Activated naive CD4-positive, alpha-beta T cell treated with anti-CD3 and anti-CD28 coated beads, Interleukin-2, amount 50 U/mL, for 24 hours (primary cell): ENCODE measurements around the gene TBC1D1.
A peak's percentile ranks its signal among the peaks of the same experiment; 100 is the strongest.

ENCODE experiments used
- H3K27ac Mint-ChIP-seq: one replicate; pipeline ENCODE4 v1.8.0; 2021; ENCODE audit warnings: mild to moderate bottlenecking, mixed read lengths
- H3K27me3 Mint-ChIP-seq: one replicate; pipeline ENCODE4 v1.8.0; 2021; ENCODE audit warnings: mixed read lengths
- H3K36me3 Mint-ChIP-seq: one replicate; pipeline ENCODE4 v1.8.0; 2021; ENCODE audit warnings: mixed read lengths
- H3K4me1 Mint-ChIP-seq: one replicate; pipeline ENCODE4 v1.8.0; 2021; ENCODE audit warnings: mixed read lengths
- H3K4me3 Mint-ChIP-seq: one replicate; pipeline ENCODE4 v1.8.0; 2021; ENCODE audit warnings: mild to moderate bottlenecking, mixed read lengths
- H3K9me3 Mint-ChIP-seq: one replicate; pipeline ENCODE4 v1.8.0; 2021; ENCODE audit warnings: mixed read lengths

Gene TBC1D1

GRCh38 chr4:37890801-37891259 lies at the start of gene TBC1D1:
TSS of gene TBC1D1 (plus strand) at chr4:37891084. CDS start at chr4:37902096, 11,012 bp downstream.
- Mint-ChIP-seq H3K4me3 (peak within 1 kb of the TSS; percentile 90), H3K9me3 (no peaks in the 10 kb centered on the region), H3K27me3 (no peaks in the 10 kb centered on the region), H3K4me1 (peaks cover 47% of the 10 kb centered on the region), H3K27ac (peak within 1 kb of the TSS; percentile 88), H3K36me3 (no peaks in the 10 kb centered on the region)

GRCh38 chr4:37844204-37844603 lies 46.7 kb upstream of the TBC1D1 start:
- Mint-ChIP-seq H3K27me3 (no peaks in the 10 kb centered on the region), H3K4me3 (no peak overlapping the region), H3K27ac (no peak overlapping the region), H3K36me3 (peaks cover 15% of the 10 kb centered on the region), H3K4me1 (no peaks in the 10 kb centered on the region), H3K9me3 (no peaks in the 10 kb centered on the region)

GRCh38 chr4:37845201-37845600 lies 45.7 kb upstream of the TBC1D1 start:
- Mint-ChIP-seq H3K27me3 (no peaks in the 10 kb centered on the region), H3K9me3 (no peaks in the 10 kb centered on the region), H3K27ac (no peak overlapping the region), H3K4me1 (no peaks in the 10 kb centered on the region), H3K36me3 (peaks cover 13% of the 10 kb centered on the region), H3K4me3 (no peak overlapping the region)

GRCh38 chr4:37847311-37847884 lies 43.5 kb upstream of the TBC1D1 start:
- H3K27ac Mint-ChIP-seq, result no peak overlapping the region
- H3K4me1 Mint-ChIP-seq, result no peaks in the 10 kb centered on the region
- no peaks in the 10 kb centered on the region for H3K9me3 Mint-ChIP-seq
- no peaks in the 10 kb centered on the region for H3K27me3 Mint-ChIP-seq
- no peak overlapping the region for H3K4me3 Mint-ChIP-seq
- H3K36me3 Mint-ChIP-seq, result peaks cover 15% of the 10 kb centered on the region

- Mint-ChIP-seq H3K27me3 (no peaks in the 10 kb centered on the region), H3K36me3 (peaks cover 12% of the 10 kb centered on the region), H3K4me3 (no peak overlapping the region), H3K27ac (no peak overlapping the region), H3K9me3 (no peaks in the 10 kb centered on the region), H3K4me1 (no peaks in the 10 kb centered on the region)
Measured at GRCh38 chr4:37852376-37852775, 38.5 kb upstream of the TBC1D1 start.

- no peaks in the 10 kb centered on the region for H3K9me3 Mint-ChIP-seq
- H3K36me3 Mint-ChIP-seq, result peaks cover 15% of the 10 kb centered on the region
- H3K4me1 Mint-ChIP-seq, result no peaks in the 10 kb centered on the region
- H3K27me3 Mint-ChIP-seq, result no peaks in the 10 kb centered on the region
- no peak overlapping the region for H3K27ac Mint-ChIP-seq
- H3K4me3 Mint-ChIP-seq, result no peak overlapping the region
Measured at GRCh38 chr4:37858112-37858511, 32.8 kb upstream of the TBC1D1 start.

GRCh38 chr4:37858872-37859271 lies 32.0 kb upstream of the TBC1D1 start:
- H3K4me3 Mint-ChIP-seq, result no peak overlapping the region
- H3K4me1 Mint-ChIP-seq, result no peaks in the 10 kb centered on the region
- H3K27me3 Mint-ChIP-seq, result no peaks in the 10 kb centered on the region
- H3K27ac Mint-ChIP-seq, result no peak overlapping the region
- peaks cover 17% of the 10 kb centered on the region for H3K36me3 Mint-ChIP-seq
- no peaks in the 10 kb centered on the region for H3K9me3 Mint-ChIP-seq

- no peaks in the 10 kb centered on the region for H3K9me3 Mint-ChIP-seq
- peaks cover 12% of the 10 kb centered on the region for H3K36me3 Mint-ChIP-seq
- no peaks in the 10 kb centered on the region for H3K27me3 Mint-ChIP-seq
- H3K27ac Mint-ChIP-seq, result no peak overlapping the region
- H3K4me3 Mint-ChIP-seq, result no peak overlapping the region
- H3K4me1 Mint-ChIP-seq, result no peaks in the 10 kb centered on the region
Measured at GRCh38 chr4:37860266-37860665, 30.6 kb upstream of the TBC1D1 start.

GRCh38 chr4:37862961-37863360 lies 27.9 kb upstream of the TBC1D1 start:
- H3K27me3 Mint-ChIP-seq, result no peaks in the 10 kb centered on the region
- H3K9me3 Mint-ChIP-seq, result no peaks in the 10 kb centered on the region
- H3K27ac Mint-ChIP-seq, result no peak overlapping the region

GRCh38 chr4:37864786-37865185 lies 26.1 kb upstream of the TBC1D1 start:
- H3K27ac Mint-ChIP-seq, result no peak overlapping the region
- H3K4me3 Mint-ChIP-seq, result no peak overlapping the region
- peaks cover 22% of the 10 kb centered on the region for H3K36me3 Mint-ChIP-seq

More at GRCh38 chr4:37862961-37863360, 27.9 kb upstream of the TBC1D1 start:
- no peaks in the 10 kb centered on the region for H3K4me1 Mint-ChIP-seq
- H3K4me3 Mint-ChIP-seq, result no peak overlapping the region
- H3K36me3 Mint-ChIP-seq, result peaks cover 19% of the 10 kb centered on the region

GRCh38 chr4:37865450-37865849 lies 25.4 kb upstream of the TBC1D1 start:
- H3K27ac Mint-ChIP-seq, result no peak overlapping the region

More at GRCh38 chr4:37864786-37865185, 26.1 kb upstream of the TBC1D1 start:
- H3K4me1 Mint-ChIP-seq, result no peaks in the 10 kb centered on the region
- H3K27me3 Mint-ChIP-seq, result no peaks in the 10 kb centered on the region
- no peaks in the 10 kb centered on the region for H3K9me3 Mint-ChIP-seq

GRCh38 chr4:37867102-37867501 lies 23.8 kb upstream of the TBC1D1 start:
- no peak overlapping the region for H3K27ac Mint-ChIP-seq
- no peaks in the 10 kb centered on the region for H3K9me3 Mint-ChIP-seq
- no peak overlapping the region for H3K4me3 Mint-ChIP-seq
- H3K27me3 Mint-ChIP-seq, result no peaks in the 10 kb centered on the region
- peaks cover 20% of the 10 kb centered on the region for H3K36me3 Mint-ChIP-seq
- H3K4me1 Mint-ChIP-seq, result peaks cover 4% of the 10 kb centered on the region

More at GRCh38 chr4:37865450-37865849, 25.4 kb upstream of the TBC1D1 start:
- Mint-ChIP-seq H3K4me1 (no peaks in the 10 kb centered on the region), H3K9me3 (no peaks in the 10 kb centered on the region), H3K4me3 (no peak overlapping the region), H3K27me3 (no peaks in the 10 kb centered on the region), H3K36me3 (peaks cover 22% of the 10 kb centered on the region)

- H3K27ac Mint-ChIP-seq, result no peak overlapping the region
- H3K4me1 Mint-ChIP-seq, result peaks cover 16% of the 10 kb centered on the region
- H3K9me3 Mint-ChIP-seq, result no peaks in the 10 kb centered on the region
- H3K27me3 Mint-ChIP-seq, result no peaks in the 10 kb centered on the region
- H3K36me3 Mint-ChIP-seq, result peaks cover 15% of the 10 kb centered on the region
- no peak overlapping the region for H3K4me3 Mint-ChIP-seq
Measured at GRCh38 chr4:37868238-37868637, 22.6 kb upstream of the TBC1D1 start.

- Mint-ChIP-seq H3K36me3 (peaks cover 11% of the 10 kb centered on the region), H3K27ac (peak overlapping the region; percentile 55), H3K4me1 (peaks cover 23% of the 10 kb centered on the region), H3K27me3 (no peaks in the 10 kb centered on the region), H3K4me3 (no peak overlapping the region), H3K9me3 (no peaks in the 10 kb centered on the region)
Measured at GRCh38 chr4:37872310-37872988, 18.4 kb upstream of the TBC1D1 start.

GRCh38 chr4:37873386-37873785 lies 17.5 kb upstream of the TBC1D1 start:
- Mint-ChIP-seq H3K27ac (no peak overlapping the region), H3K4me1 (peaks cover 23% of the 10 kb centered on the region), H3K36me3 (peaks cover 6% of the 10 kb centered on the region), H3K27me3 (no peaks in the 10 kb centered on the region), H3K9me3 (no peaks in the 10 kb centered on the region), H3K4me3 (no peak overlapping the region)

GRCh38 chr4:37876156-37876555 lies 14.7 kb upstream of the TBC1D1 start:
- H3K4me3 Mint-ChIP-seq, result no peak overlapping the region
- H3K36me3 Mint-ChIP-seq, result peaks cover 2% of the 10 kb centered on the region
- no peaks in the 10 kb centered on the region for H3K27me3 Mint-ChIP-seq
- H3K27ac Mint-ChIP-seq, result no peak overlapping the region
- peaks cover 26% of the 10 kb centered on the region for H3K4me1 Mint-ChIP-seq
- H3K9me3 Mint-ChIP-seq, result no peaks in the 10 kb centered on the region
